Measurements from ENCODE around the gene CATSPERE. TPM values are rescaled to one million over a fixed set of nuclear protein-coding genes. Genes with fewer than 3 reads are reported as not detected.
"Not testable (repeated sequence)": the region's sequence is repeated elsewhere in the genome, so short reads cannot be mapped to it uniquely, and the experiment has no call there.

CATSPERE gene
- total and polyA plus RNA-seq, 12 donors, result 0.18 to 2.6 (median 1.2) TPM

- intact Hi-C loops (cut with DNase I), result no loop called here
- Histone ChIP-seq H3K9me3 (replicated peaks in 1 of 3) (peaks cover 0 to 4% (median 0%) of the 10 kb centered on the region in 3 donors), H3K27me3 (no peaks in the 10 kb centered on the region), H3K36me3 (replicated peaks in 1 of 2) (no peaks in the 10 kb centered on the region), H3K27ac (no peak overlapping the region), H3K4me3 (no peak overlapping the region), H3K4me1 (replicated peaks in 1 of 2) (peaks cover 9 to 20% of the 10 kb centered on the region in 2 donors)
- WGBS, 4 donors, result 72 to 85% (median 80%) methylated on average over 3 of the region's 3 CpGs
- TF ChIP-seq CTCF (IDR thresholded peaks at IDR 0.05), result no peak
- no peak for TF ChIP-seq POLR2A (IDR thresholded peaks at IDR 0.05)
- DNase-seq, result no peak
These were observed 198.6 kb downstream of the CATSPERE start for GRCh38 chr1:244659694-244660093.

GRCh38 chr1:244660595-244660994 is 199.5 kb downstream of the CATSPERE start:
- Histone ChIP-seq H3K36me3 (replicated peaks in 1 of 2) (no peaks in the 10 kb centered on the region), H3K4me1 (replicated peaks in 1 of 2) (peaks cover 5 to 21% of the 10 kb centered on the region in 2 donors), H3K27ac (no peak overlapping the region), H3K27me3 (no peaks in the 10 kb centered on the region), H3K9me3 (replicated peaks in 1 of 3) (peaks cover 0 to 4% (median 0%) of the 10 kb centered on the region in 3 donors), H3K4me3 (no peak overlapping the region)
- intact Hi-C loops (cut with DNase I), result no loop called here
- DNase-seq, result no peak
- 96 to 98% (median 97%) methylated on average over 3 of the region's 3 CpGs for WGBS, 4 donors
- no peak for TF ChIP-seq POLR2A (IDR thresholded peaks at IDR 0.05)
- no peak for TF ChIP-seq CTCF (IDR thresholded peaks at IDR 0.05)

DNA sequence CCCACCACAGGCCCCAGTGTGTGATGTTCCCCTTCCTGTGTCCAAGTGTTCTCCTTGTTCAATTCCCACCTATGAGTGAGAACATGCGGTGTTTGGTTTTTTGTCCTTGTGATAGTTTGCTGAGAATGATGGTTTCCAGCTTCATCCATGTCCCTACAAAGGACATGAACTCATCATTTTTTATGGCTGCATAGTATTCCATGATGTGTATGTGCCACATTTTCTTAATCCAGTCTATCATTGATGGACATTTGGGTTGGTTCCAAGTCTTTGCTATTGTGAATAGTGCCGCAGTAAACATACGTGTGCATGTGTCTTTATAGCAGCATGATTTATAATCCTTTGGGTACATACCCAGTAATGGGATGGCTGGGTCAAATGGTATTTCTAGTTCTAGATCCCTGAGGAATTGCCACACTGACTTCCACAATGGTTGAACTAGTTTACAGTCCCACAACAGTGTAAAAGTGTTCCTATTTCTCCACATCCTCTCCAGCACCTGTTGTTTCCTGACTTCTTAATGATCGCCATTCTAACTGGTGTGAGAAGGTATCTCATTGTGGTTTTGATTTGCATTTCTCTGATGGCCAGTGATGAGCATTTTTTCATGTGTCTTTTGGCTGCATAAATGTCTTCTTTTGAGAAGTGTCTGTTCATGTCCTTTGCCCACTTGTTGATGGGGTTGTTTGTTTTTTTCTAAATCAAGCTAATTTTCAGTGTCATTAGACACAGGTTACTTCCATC is 200.7 kb downstream of the CATSPERE start:
- H3K27ac ChIP-seq; H3K9me3 ChIP-seq (replicated peaks in 1 of 3); H3K36me3 ChIP-seq (replicated peaks in 1 of 2); H3K4me3 ChIP-seq; H3K27me3 ChIP-seq; intact Hi-C loops (cut with DNase I); DNase-seq: not testable (repeated sequence)
- 87 to 100% (median 96%) methylated on average over 2 of the region's 4 CpGs for WGBS, 4 donors
- H3K4me1 ChIP-seq (replicated peaks in 1 of 2), result peaks cover 5 to 24% of the 10 kb centered on the region in 2 donors

DNA sequence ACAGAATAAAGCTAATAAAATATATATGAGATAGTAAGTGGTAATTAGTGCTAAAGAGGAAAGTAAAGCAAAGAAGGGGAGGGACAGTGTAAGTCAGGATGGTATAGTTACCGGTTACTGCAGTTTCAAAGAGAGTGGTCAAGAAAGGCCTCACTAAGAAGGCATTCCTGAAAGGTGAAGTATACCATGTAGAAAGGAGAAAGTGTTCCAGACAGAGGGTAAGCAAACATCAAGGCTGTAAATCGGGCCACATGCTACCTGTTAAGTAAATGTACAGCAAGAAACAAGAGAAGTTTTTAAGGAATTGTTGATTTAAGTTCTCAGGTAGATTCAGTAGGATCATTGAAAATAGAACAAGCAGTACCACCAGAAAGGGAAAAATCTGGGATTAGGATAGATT is 201.5 kb downstream of the CATSPERE start:
- DNase-seq, result no peak
- H3K4me3 ChIP-seq, result no peak overlapping the region
- peaks cover 5 to 24% of the 10 kb centered on the region in 2 donors for H3K4me1 ChIP-seq (replicated peaks in 1 of 2)
- TF ChIP-seq POLR2A (IDR thresholded peaks at IDR 0.05) (no peak), CTCF (IDR thresholded peaks at IDR 0.05) (no peak)
- 82 to 91% (median 85%) methylated on average over 2 of the region's 2 CpGs for WGBS, 4 donors
- peaks cover 0 to 4% (median 0%) of the 10 kb centered on the region in 3 donors for H3K9me3 ChIP-seq (replicated peaks in 1 of 3)
- intact Hi-C loops (cut with DNase I), result no loop called here
- H3K27ac ChIP-seq, result no peak overlapping the region
- H3K36me3 ChIP-seq (replicated peaks in 1 of 2), result no peaks in the 10 kb centered on the region
- no peaks in the 10 kb centered on the region for H3K27me3 ChIP-seq

DNA sequence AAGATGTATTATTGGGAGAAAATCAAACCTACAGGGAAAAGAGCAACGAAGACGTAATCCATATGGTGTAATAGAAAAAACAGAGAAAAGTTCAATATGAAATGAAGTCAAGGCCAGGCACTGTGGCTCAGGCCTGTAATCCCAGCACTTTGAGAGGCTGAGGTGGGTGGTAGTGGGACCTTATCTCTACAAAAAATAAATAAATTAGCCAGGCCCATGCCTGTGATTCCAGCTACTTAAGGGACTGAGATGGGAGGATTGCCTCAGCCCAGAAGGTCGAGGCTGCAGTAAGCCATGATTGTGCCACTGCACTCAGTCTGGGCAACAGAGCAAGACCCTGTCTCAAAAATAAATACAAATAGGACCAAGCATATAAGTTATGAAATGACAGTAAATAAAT is 203.3 kb downstream of the CATSPERE start:
- H3K9me3 ChIP-seq (replicated peaks in 1 of 3), result no peaks in the 10 kb centered on the region
- H3K27ac ChIP-seq, result no peak overlapping the region
- peaks cover 5 to 21% of the 10 kb centered on the region in 2 donors for H3K4me1 ChIP-seq (replicated peaks in 1 of 2)
- no peak for DNase-seq
- TF ChIP-seq CTCF (IDR thresholded peaks at IDR 0.05) (no peak), POLR2A (IDR thresholded peaks at IDR 0.05) (no peak)
- no peaks in the 10 kb centered on the region for H3K27me3 ChIP-seq
- no peak overlapping the region for H3K4me3 ChIP-seq
- WGBS, 4 donors, result 55 to 75% (median 65%) methylated on average over 3 of the region's 3 CpGs
- intact Hi-C loops (cut with DNase I), result no loop called here
- H3K36me3 ChIP-seq (replicated peaks in 1 of 2), result no peaks in the 10 kb centered on the region

All from adrenal gland (tissue), 12 donors.